HG02852 (cell line): ENCODE measurements around the gene TMEM109.
"Not testable (repeated sequence)": the region's sequence is repeated elsewhere in the genome, so short reads cannot be mapped to it uniquely, and the experiment has no call there.

ENCODE experiments used
- ATAC-seq: cut with Tn5 transposase; IDR thresholded peaks from one replicate; pipeline ENCODE4 v1.9.1; 2021; ENCODE audit warnings: mild to moderate bottlenecking, moderate library complexity; ENCODE audit not compliant: unreplicated experiment

Gene TMEM109

DNA sequence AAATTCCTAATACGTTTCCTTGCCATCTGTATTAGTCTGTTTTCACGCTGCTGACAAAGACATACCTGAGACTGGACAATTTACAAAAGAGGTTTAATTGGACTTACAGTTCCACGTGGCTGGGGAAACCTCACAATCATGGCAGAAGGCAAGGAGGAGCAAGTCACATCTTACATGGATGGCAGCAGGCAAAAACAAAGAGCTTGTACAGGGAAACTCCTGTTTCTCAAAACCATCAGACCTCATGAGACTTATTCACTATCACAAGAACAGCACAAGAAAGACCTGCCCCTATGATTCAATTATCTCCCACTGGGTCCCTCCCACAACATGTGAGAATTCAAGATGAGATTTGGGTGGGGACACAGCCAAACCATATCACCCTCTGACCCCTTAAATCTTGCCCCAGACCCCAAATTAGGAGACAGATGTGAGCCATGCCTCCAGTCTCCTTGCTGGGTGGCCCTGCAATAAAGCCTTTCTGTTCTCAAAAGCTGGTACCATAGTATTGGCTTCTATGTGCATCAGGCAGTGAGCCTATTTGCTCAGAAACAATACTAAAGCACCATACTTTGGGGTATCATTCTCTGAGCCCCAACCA is 4.2 kb upstream of the TMEM109 start:
- not testable (repeated sequence) for ATAC-seq

- peak; percentile 38 for ATAC-seq
Measured at GRCh38 chr11:60910281-60910687, 3.7 kb upstream of the TMEM109 start.

DNA sequence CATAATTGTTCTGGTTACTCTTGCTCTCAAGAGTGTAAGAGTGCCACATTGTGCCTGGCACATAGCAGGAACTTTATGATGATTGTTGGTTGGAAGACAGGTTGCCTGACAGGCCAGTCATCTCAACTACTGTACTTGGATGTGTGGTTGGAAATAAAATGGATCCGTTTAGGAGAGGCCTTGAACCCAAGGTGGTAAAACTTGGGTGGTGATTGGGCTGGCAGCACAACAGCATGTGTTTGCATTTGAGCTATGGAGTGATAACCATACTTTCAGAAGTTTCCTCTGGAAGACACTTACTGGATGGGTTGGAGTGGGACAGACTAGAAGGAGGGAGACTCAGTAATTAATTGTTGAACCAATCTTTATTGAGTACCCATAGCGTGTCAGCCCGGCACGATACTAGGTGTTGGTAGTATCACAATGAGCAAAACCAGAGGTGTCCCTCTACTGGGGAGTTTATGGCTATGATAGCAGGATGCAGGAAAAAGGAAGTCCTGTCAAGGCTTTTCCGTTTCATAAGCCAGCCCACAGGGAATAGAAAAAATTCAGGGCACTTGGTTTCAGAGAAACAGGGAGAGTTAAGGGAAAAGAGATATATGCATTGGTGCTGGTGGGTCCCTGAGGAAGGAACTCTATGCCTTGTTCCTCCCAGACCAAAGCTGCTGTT is 3.1 kb upstream of the TMEM109 start:
- ATAC-seq, result no peak

DNA sequence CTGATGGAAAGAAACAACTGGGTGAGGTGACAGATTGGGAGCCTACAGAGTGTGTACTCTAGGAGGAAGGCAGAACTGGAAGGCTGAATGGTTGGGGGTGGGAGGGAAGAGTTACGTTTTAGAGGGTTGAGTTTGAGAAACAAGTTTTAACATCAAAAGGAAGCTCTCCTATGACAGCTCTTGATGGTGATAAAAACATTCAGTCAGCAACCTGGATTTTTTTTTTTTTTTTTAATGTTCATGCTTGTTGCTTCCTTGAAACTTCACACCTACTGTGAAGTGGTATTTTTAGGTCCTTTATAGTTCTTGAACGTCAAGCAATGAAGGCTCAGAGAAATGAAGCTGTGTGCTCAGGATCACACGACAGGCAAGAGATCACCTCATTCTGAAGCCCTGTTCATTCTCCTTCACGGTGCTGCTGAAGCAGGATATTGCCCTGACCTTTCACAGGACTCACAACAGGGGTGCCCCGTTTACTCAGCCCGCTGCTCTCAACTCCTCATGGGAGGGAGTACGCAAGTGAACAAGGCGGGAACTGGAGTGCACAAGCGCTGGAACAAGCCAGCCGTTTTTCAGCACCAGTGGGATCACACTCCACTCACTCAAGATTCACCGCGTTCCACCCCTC is 1.6 kb upstream of the TMEM109 start:
- ATAC-seq, result no peak

DNA sequence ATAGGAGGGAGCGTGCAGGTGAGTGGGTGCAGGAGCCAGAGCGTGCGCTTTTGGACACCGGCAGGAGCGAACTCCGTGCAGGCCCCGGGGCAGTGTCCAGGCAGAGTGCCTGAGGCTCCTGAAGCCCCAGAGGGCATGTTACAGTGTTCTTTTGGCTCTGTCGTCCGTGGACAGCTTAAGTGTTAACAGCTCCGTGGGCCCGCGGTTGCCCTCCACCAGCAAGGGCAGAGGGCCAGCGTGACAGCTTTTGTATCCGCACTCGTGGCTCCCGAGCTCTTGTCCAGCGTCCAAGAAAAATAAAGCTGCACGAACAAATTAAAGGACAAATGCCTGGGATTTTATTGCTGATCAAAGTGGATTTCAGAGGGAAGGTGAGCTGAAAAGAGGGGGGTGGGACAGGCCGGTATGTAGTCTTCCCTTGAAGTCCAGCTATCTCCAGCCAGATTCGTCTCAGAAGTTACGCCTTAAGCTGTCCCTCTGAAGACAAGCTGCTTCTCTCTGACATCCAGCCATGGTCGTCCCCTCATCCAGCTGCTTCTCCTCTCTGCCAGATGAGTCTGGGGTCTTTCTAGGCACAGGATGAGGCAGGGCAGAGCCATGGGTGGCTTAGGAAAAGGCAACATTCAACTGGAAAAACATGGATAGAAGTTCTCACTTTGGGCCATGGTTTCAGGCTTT is 968 bp upstream of the TMEM109 start:
- ATAC-seq, result no peak

DNA sequence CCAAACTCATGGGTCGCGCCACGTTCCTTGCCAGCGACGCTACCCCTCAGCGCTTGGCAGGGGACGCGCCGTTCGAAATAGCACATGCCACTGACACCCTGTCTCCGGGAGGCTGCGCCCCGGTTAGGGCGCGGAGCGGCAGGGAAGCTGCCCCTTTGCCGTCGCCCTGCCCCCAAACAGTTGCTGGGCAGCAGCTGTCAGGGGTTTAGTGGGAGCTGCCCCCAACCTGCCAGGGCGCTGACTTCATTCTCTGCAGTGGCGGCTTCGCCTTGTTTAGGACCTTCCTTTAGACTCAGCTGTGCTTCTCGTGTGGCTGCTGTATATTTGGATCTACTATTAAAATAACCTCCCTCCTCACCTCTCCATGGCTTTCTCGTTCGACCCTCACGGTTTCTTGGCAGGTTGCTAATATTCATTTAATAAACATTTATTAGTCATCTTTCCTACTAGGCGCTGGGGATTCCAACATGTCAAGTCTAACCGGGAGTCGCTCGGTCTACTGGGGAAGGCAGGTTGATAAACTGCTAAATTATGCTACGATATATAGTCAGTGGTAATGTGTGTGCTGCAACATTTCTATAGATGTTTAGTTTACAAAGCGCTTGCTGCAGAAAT is 782 bp downstream of the TMEM109 start:
- peak; percentile 4 for ATAC-seq

- ATAC-seq, result peak; percentile 40
Measured at GRCh38 chr11:60915248-60915914, 1.4 kb downstream of the TMEM109 start.

DNA sequence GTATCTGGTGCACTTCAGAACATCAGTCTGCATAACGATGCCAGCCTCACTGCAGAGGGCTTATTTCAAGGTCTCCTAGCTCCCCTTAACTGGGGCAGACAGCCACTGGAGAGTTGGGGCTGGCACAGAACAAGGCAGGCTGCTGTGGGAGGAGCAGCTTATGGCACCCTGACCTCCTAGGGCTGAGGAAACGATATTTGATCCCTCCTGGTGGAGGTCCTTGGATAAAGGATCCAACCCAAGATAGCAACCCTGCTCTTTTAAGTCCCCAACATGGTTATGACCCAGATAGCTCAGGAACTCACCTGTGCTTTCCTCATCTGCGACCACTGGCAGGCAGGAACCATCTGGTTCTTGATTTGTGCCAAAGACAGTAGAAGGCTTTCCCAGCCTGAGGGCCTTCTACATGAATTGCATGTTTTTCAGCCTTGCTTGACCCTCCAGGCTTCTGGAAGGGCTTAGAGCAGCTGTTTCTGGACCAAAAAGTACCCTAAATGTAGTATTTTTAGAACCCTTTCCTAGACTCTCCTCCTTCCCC is 2.8 kb downstream of the TMEM109 start:
- no peak for ATAC-seq

- no peak for ATAC-seq
Measured at GRCh38 chr11:60917267-60917666, 3.3 kb downstream of the TMEM109 start.

DNA sequence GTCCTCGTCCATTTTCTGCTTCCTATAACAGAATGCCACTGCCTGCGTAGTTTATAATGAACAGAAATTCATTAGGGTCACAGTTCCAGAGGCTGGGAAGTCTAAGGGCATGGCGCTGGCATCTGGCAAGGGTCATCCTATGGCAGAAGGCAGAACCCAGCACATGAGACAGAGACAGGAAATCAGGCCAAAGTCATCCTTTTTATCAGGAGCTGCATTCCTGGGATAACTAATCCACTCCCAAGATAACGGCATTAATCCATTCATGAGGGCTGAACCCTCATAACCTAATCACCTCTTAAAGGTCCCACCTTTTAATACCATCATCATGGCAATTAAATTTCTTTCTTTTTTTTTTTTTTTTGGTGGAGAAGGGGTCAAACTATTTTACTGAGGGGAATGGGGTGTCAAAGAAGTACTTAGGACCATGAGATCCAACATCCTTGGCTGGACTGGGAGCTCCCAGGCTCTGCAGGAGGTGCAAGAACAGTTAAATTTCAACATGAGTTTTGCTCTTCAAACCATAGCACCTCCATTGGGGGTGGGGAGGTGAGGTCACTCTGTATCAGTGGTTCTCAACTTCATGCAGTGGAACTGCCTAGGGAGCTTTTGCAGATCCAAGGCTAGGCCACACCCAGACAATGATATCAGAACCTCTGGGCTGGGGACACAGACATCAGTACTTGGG is 4.4 kb downstream of the TMEM109 start:
- no peak for ATAC-seq

DNA sequence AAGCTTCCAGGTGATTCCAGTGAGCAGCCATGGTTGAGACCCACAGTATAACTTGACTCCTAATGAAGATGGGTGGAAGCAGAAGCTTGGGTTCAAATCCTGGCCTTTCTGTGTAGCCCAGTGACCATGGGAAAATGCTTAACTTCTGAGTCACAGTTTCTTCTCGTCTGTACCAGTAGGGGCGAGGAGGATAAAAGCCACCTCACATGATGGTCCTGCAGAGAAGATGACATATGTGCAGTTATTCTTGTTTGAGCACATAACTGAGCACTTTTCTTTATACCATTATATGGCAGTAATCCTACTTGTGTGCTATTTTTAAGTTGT is 4.9 kb downstream of the TMEM109 start:
- no peak for ATAC-seq

DNA sequence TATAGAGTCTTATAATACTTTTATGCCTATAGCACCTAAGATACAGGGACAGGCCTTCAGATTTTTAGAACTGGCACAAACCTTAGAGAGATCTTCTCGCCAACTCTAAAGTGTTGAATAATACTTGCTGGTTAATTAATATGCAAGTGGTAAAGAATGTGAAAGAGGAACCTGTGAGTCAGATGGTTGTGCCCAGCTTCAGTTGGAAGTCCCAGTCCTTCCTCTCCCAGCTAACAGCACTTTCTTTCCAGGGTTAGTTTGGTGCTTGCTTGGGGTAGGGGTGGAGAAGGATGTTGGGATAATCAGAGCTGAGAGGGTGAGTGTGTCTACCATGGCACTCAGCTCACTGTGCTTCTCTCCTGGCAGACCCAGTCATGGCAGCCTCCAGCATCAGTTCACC is 5.4 kb downstream of the TMEM109 start:
- no peak for ATAC-seq

DNA sequence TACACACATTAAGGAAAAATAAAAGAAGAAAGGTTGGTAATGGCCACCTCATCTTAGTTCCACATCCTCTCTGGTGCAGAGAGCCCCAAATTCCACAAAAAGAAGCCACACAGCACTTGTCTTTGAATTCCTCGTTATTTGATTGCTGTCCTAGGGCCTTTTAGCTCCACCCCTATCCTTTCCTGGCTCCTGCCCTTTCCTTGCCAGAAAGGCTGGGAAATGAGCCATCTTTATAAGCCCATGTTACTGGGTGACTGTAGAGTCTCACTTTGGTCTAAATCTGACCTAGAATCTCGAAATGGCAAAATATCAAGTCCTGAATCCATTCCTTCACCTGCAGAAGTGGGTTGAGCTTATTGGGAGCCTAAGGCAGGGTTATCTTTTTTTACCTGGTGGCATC is 6.0 kb downstream of the TMEM109 start:
- no peak for ATAC-seq

GRCh38 chr11:60921259-60921658 is 7.3 kb downstream of the TMEM109 start:
- no peak for ATAC-seq

GRCh38 chr11:60921777-60922335 is 7.9 kb downstream of the TMEM109 start:
- ATAC-seq, result no peak

DNA sequence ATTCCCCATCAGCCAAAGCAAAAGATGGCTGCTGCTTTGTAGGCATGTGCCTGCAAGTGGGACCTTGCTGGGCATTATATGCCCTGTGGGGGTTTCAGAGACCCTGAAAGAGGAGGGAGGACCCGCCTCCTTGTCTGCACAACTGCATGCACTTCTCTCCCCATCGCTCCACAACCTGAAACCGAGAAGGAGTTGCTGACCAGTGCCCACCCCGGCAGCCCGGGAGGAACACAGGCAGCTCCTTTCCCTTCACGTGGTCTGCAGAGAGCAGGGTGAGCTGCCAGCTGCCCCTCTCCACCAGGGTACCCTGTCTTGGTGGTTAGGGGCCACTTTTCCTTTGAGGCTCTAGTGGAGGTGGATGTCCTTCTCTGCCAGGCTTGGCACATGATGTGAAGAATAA is 8.9 kb downstream of the TMEM109 start:
- no peak for ATAC-seq

GRCh38 chr11:60923326-60923725 is 9.4 kb downstream of the TMEM109 start:
- ATAC-seq, result no peak

- no peak for ATAC-seq
Measured at GRCh38 chr11:60923800-60924109, 9.8 kb downstream of the TMEM109 start.

DNA sequence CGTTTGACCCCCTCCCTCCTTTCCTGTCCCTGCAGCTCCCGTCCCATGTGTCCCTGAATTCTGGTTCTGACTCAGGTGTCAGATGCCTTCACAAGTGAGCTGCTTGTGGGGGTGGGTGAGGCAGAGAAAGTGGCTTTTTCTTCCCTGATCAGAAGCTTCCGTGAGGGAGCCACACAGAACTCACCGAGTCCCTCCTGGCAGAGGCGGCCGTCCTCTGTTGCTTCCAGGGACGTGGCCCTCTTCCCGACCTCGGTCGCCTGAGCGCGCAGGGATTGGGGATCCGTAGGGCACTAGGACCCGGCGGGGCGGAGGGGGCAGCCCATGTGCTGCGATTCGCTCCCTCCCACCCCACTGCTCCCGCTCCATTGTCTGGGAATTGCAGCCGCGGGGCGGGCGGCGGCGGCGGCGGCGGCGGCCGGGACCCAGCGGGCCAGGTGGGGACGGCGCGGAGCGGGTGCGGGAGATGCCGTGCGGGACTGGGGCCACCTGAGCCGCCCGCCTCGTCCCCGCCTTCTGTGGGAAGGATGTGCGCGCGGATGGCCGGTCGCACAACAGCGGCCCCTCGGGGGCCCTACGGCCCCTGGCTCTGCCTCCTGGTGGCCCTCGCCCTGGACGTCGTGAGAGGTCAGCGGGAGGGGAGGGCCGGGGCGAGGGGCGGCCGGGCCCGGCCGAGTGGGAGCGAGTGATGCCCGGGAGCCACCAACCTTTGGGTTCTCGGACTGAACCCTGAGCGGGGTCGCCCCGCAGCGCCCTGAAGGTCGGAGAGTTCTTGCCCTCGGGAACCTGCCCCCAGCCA is 10.3 kb downstream of the TMEM109 start, which contains the start of gene TMEM132A:
TSS of gene TMEM132A (plus strand) at position 351 of the 796 bp plus-strand sequence. CDS start at position 525, 174 bp downstream.
- ATAC-seq, result peak; percentile 65
